ENCODE measurements around the gene AQP1. TPM values are rescaled to one million over a fixed set of nuclear protein-coding genes. Genes with fewer than 3 reads are reported as not detected.
A peak's percentile ranks its signal among the peaks of the same experiment; 100 is the strongest.

AQP1 gene
- total RNA-seq, 4 donors from 2014 or later, result 21.3 to 98.3 (median 28.4) TPM

DNA sequence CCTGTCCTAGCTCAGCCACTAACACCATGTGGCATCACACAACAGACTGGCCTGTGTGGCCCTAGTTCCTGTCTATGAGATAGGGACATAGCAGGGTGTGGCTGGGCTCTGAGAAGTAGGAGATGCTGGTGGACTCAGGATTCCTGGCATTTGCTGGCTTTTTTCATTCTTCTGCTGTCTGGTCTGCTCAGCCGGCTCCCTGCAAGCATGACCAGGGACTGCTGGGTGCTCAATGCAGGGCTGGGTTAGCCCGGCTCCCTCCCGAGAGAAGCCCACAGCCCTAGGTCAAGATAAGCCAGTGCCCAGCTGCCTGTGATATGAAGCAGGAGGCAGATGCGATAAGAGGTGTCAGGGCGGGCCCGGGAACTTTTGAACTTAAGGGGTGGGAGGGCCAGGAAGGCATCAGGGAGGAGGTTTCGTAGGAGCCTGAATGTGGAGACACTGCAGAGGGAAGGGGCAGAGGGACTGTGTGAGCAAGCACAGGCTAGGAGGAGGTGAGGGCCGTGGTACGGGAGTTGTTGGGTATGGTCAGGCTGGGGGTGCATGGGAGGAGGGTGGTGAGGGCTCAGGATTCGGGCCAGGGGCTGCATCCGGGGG lies 3.5 kb downstream of the AQP1 start:
- no peaks in the 10 kb centered on the region for H3K9me3 ChIP-seq
- DNase-seq, result no peak
- peak overlapping the region; percentile 59 to 87 (median 77) for H3K27ac ChIP-seq
- no peaks in the 10 kb centered on the region for H3K36me3 ChIP-seq
- TF ChIP-seq POLR2AphosphoS5 (IDR thresholded peaks at IDR 0.05), result no peak
- no peak for TF ChIP-seq POLR2A (IDR thresholded peaks at IDR 0.05)
- no peak for TF ChIP-seq EP300 (IDR thresholded peaks at IDR 0.05; ENCODE audit: low read depth)
- TF ChIP-seq, protein P1, sequence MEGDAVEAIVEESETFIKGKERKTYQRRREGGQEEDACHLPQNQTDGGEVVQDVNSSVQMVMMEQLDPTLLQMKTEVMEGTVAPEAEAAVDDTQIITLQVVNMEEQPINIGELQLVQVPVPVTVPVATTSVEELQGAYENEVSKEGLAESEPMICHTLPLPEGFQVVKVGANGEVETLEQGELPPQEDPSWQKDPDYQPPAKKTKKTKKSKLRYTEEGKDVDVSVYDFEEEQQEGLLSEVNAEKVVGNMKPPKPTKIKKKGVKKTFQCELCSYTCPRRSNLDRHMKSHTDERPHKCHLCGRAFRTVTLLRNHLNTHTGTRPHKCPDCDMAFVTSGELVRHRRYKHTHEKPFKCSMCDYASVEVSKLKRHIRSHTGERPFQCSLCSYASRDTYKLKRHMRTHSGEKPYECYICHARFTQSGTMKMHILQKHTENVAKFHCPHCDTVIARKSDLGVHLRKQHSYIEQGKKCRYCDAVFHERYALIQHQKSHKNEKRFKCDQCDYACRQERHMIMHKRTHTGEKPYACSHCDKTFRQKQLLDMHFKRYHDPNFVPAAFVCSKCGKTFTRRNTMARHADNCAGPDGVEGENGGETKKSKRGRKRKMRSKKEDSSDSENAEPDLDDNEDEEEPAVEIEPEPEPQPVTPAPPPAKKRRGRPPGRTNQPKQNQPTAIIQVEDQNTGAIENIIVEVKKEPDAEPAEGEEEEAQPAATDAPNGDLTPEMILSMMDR (IDR thresholded peaks at IDR 0.05), result no peak
- peaks cover 16 to 59% (median 44%) of the 10 kb centered on the region in 4 donors for H3K4me1 ChIP-seq
- no peaks in the 10 kb centered on the region for H3K27me3 ChIP-seq
- in situ Hi-C loops (cut with MboI; ENCODE audit: low pct_ligation_motif_present in 1 of 4, low pct_unique_long_range_greater_than_20kb in 1 of 4, low sequenced_read_pairs in 3 of 4) (no loop called here), intact Hi-C loops (cut with DNase I; ENCODE audit: low total_unique reads) (loop anchor here (10.0 kb wide), 1 partner anchor 110 kb away; no protein-coding TSS in a partner anchor)
- 59 to 60% methylated on average over 5 to 11 of the region's 11 CpGs for WGBS, 2 donors (ENCODE audit: low coverage in 1 of 2)
- H3K4me3 ChIP-seq, result no peak overlapping the region

DNA sequence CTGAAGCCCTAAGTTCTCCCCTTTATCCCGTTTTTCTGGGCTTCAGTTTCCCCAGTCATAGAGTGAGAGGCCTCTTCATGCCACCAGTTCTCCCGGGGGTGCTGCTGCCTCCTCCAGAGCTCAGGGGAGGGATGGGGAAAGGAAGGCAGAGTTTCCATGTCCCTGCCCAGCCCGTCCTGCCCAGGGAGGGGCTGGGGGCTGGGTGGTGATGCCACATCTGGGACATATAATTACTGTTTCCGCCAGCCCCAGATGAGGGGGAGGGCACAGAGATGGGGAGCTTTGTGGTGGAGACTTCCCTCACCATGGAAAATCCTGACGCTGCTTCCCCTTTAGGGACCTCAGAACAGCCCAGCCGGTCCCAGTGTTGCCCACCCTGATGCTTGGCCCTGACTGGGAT lies 4.1 kb downstream of the AQP1 start:
- intact Hi-C loops (cut with DNase I; ENCODE audit: low total_unique reads) (loop anchor here (10.0 kb wide), 1 partner anchor 111 kb away; no protein-coding TSS in a partner anchor), in situ Hi-C loops (cut with MboI; ENCODE audit: low pct_ligation_motif_present in 1 of 4, low pct_unique_long_range_greater_than_20kb in 1 of 4, low sequenced_read_pairs in 3 of 4) (no loop called here)
- DNase-seq, result no peak
- no peaks in the 10 kb centered on the region for H3K27me3 ChIP-seq
- H3K4me3 ChIP-seq, result no peak overlapping the region
- TF ChIP-seq POLR2A (IDR thresholded peaks at IDR 0.05), result no peak
- TF ChIP-seq, protein P1 (IDR thresholded peaks at IDR 0.05), result no peak
- no peak for TF ChIP-seq POLR2AphosphoS5 (IDR thresholded peaks at IDR 0.05)
- TF ChIP-seq EP300 (IDR thresholded peaks at IDR 0.05; ENCODE audit: low read depth), result no peak
- peak overlapping the region in 3 of 4 donors; percentile 59 to 87 (median 72) for H3K27ac ChIP-seq
- H3K4me1 ChIP-seq, result peaks cover 14 to 58% (median 43%) of the 10 kb centered on the region in 4 donors
- H3K36me3 ChIP-seq, result no peaks in the 10 kb centered on the region
- 61% methylated on average over 6 of the region's 6 CpGs; no CpG with 5 or more reads in 1 of the 2 donors for whole genome bisulfite sequencing, 2 donors (ENCODE audit: low coverage in 1 of 2)
- no peaks in the 10 kb centered on the region for H3K9me3 ChIP-seq

DNA sequence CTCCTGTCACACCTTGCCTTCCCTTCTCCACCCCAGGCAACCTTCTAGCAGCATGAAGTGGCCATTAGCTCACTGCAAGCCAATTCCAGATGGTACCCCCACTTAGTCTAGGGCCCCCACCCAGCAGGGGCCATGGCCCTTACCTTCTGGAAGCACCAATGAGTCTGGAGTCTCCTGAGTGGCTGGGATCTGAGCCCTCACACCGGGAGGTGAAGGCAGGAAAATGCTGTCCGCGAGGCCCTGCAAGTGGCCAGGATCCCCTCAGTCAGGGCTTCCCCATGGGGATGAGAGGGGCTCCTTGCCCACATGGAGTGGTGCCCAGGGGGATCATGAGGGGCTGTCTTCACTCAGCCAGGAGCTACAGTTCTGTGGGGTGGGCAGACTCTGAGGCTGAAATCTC lies 4.6 kb downstream of the AQP1 start:
- H3K27me3 ChIP-seq, result no peaks in the 10 kb centered on the region
- H3K4me3 ChIP-seq, result no peak overlapping the region
- no peaks in the 10 kb centered on the region for H3K9me3 ChIP-seq
- H3K36me3 ChIP-seq, result no peaks in the 10 kb centered on the region
- H3K27ac ChIP-seq, result peak overlapping the region in 3 of 4 donors; percentile 7 to 87 (median 72)
- intact Hi-C loops (cut with DNase I; ENCODE audit: low total_unique reads), result loop anchor here (10.0 kb wide), 1 partner anchor 111 kb away; no protein-coding TSS in a partner anchor
- in situ Hi-C loops (cut with MboI; ENCODE audit: low pct_ligation_motif_present in 1 of 4, low pct_unique_long_range_greater_than_20kb in 1 of 4, low sequenced_read_pairs in 3 of 4), result no loop called here
- WGBS, 2 donors (ENCODE audit: low coverage in 1 of 2), result 67% methylated on average over 3 of the region's 3 CpGs; no CpG with 5 or more reads in 1 of the 2 donors
- peaks cover 15 to 58% (median 40%) of the 10 kb centered on the region in 4 donors for H3K4me1 ChIP-seq
- TF ChIP-seq POLR2A (IDR thresholded peaks at IDR 0.05) (no peak), POLR2AphosphoS5 (IDR thresholded peaks at IDR 0.05) (no peak), EP300 (IDR thresholded peaks at IDR 0.05; ENCODE audit: low read depth) (no peak)
- TF ChIP-seq, protein P1 (IDR thresholded peaks at IDR 0.05), result no peak
- DNase-seq, result no peak

DNA sequence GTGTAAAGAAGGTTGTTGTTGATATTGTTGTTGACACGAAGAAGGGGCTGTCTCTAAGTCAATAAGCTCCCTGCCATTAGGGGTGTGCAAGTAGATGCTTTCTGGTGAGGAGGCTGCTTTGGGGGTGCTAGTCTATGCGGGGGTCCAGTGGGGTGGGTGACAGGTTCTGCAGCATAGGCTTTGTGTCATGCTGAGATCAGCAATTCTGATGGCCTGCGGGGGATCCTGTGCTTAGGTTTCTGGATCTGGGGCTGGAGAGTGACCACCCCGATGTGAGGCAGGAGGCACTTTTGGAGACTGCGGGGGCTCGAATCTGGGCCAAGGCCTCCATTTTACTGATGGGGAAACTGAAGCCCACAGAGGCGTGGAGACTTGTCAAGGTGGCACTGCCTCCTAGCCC lies 5.1 kb downstream of the AQP1 start:
- H3K4me3 ChIP-seq, result no peak overlapping the region
- 84% methylated on average over 7 of the region's 7 CpGs; no CpG with 5 or more reads in 1 of the 2 donors for WGBS, 2 donors (ENCODE audit: low coverage in 1 of 2)

More for the DNA sequence above, 5.1 kb downstream of the AQP1 start:
- intact Hi-C loops (cut with DNase I; ENCODE audit: low total_unique reads), result loop anchor here (10.0 kb wide), 1 partner anchor 112 kb away; no protein-coding TSS in a partner anchor
- peaks cover 15 to 54% (median 38%) of the 10 kb centered on the region in 4 donors for H3K4me1 ChIP-seq
- in situ Hi-C loops (cut with MboI; ENCODE audit: low pct_ligation_motif_present in 1 of 4, low pct_unique_long_range_greater_than_20kb in 1 of 4, low sequenced_read_pairs in 3 of 4), result no loop called here
- TF ChIP-seq EP300 (IDR thresholded peaks at IDR 0.05; ENCODE audit: low read depth) (no peak), POLR2AphosphoS5 (IDR thresholded peaks at IDR 0.05) (no peak), POLR2A (IDR thresholded peaks at IDR 0.05) (no peak)
- TF ChIP-seq, protein P1 (IDR thresholded peaks at IDR 0.05), result no peak
- no peaks in the 10 kb centered on the region for H3K27me3 ChIP-seq
- no peak for DNase-seq
- no peaks in the 10 kb centered on the region for H3K9me3 ChIP-seq
- H3K27ac ChIP-seq, result peak overlapping the region in 1 of 4 donors; percentile 87
- H3K36me3 ChIP-seq, result no peaks in the 10 kb centered on the region
